Nephron (organoid): ENCODE measurements around the gene ZNF333.

Experiments
- H3K27ac Mint-ChIP-seq, 3 experiments: 2 replicates each; pipeline ENCODE4 v1.8.0; 2020; ENCODE audit warnings: mixed read lengths in 3 of 3, mild to moderate bottlenecking in 2 of 3, moderate library complexity in 1 of 3
- H3K27me3 Mint-ChIP-seq: 2 replicates; pipeline ENCODE4 v1.8.0; 2021; ENCODE audit warnings: low read depth, mild to moderate bottlenecking, moderate library complexity, mixed read lengths
- H3K36me3 Mint-ChIP-seq: 2 replicates; pipeline ENCODE4 v1.8.0; 2020; ENCODE audit warnings: low read depth, mixed read lengths
- H3K4me1 Mint-ChIP-seq: 2 replicates; pipeline ENCODE4 v1.8.0; 2020; ENCODE audit warnings: mixed read lengths
- H3K4me3 Mint-ChIP-seq, 3 experiments: 2 replicates each; pipeline ENCODE4 v1.8.0; 2020; ENCODE audit warnings: mild to moderate bottlenecking in 3 of 3, mixed read lengths in 3 of 3, moderate library complexity in 2 of 3
- H3K9me3 Mint-ChIP-seq: 2 replicates; pipeline ENCODE4 v1.8.0; 2020; ENCODE audit warnings: mixed read lengths
- TF ChIP-seq, protein P1 (sequence below), 3 experiments: fragments of 200-600 bp; sonication (generic); IDR thresholded peaks; one replicate each; pipeline ENCODE4 v1.5.0; 2021; ENCODE audit warnings: antibody characterized with exemption in 3 of 3; ENCODE audit not compliant: unreplicated experiment in 3 of 3

ZNF333 gene

DNA sequence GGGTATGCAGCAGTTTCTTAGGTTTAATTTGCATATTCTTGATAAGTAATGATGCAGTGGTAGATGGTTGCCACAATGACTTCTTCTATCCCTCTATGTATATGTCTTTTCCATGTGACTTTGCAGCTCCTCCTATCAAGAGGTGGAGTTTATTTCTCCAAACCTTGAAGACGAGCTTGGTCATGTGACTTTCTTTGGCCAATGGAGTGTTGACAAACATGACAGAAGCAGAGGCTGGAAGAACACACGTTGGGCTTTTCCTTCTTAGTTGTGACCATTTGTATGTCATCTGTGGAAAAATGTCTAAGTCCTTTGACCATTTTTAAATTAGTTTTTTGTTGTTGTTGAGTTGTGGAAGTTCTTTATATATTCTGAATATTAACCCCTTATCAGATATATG, 32.3 kb downstream of the ZNF333 start:
- peaks cover 80% of the 10 kb centered on the region for H3K9me3 Mint-ChIP-seq
- TF ChIP-seq, protein P1, sequence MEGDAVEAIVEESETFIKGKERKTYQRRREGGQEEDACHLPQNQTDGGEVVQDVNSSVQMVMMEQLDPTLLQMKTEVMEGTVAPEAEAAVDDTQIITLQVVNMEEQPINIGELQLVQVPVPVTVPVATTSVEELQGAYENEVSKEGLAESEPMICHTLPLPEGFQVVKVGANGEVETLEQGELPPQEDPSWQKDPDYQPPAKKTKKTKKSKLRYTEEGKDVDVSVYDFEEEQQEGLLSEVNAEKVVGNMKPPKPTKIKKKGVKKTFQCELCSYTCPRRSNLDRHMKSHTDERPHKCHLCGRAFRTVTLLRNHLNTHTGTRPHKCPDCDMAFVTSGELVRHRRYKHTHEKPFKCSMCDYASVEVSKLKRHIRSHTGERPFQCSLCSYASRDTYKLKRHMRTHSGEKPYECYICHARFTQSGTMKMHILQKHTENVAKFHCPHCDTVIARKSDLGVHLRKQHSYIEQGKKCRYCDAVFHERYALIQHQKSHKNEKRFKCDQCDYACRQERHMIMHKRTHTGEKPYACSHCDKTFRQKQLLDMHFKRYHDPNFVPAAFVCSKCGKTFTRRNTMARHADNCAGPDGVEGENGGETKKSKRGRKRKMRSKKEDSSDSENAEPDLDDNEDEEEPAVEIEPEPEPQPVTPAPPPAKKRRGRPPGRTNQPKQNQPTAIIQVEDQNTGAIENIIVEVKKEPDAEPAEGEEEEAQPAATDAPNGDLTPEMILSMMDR (IDR thresholded peaks at IDR 0.05; ENCODE audit: unreplicated experiment in 3 of 3): no peak
- no peak overlapping the region for H3K27ac Mint-ChIP-seq
- H3K4me3 Mint-ChIP-seq: no peak overlapping the region
- H3K4me1 Mint-ChIP-seq: no peaks in the 10 kb centered on the region
- H3K36me3 Mint-ChIP-seq: peaks cover 81% of the 10 kb centered on the region
- H3K27me3 Mint-ChIP-seq: no peaks in the 10 kb centered on the region

DNA sequence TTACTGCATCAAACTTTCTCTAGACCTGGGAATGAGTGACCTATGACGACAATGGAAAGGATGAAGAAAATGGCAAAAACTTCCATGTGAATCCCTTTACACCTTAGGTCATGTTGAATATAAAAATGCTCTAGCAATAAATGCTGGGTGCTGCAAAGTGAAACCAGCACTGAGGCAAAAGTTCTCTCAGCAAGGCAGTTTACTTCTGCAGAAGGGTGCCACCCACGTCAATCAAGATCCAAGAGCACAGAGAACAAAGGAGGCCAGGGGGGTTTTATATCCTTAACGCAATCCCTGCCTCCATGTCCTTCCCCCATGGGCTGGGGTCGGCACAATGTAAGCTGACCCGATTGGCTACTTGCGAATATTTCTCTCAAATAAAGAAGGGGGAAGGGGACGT, 38.7 kb downstream of the ZNF333 start:
- Mint-ChIP-seq H3K4me3 (no peak overlapping the region), H3K36me3 (peaks cover 17% of the 10 kb centered on the region), H3K27me3 (no peaks in the 10 kb centered on the region), H3K4me1 (no peaks in the 10 kb centered on the region), H3K27ac (no peak overlapping the region), H3K9me3 (peaks cover 42% of the 10 kb centered on the region)
- TF ChIP-seq, protein P1 (IDR thresholded peaks at IDR 0.05; ENCODE audit: unreplicated experiment in 3 of 3): no peak

DNA sequence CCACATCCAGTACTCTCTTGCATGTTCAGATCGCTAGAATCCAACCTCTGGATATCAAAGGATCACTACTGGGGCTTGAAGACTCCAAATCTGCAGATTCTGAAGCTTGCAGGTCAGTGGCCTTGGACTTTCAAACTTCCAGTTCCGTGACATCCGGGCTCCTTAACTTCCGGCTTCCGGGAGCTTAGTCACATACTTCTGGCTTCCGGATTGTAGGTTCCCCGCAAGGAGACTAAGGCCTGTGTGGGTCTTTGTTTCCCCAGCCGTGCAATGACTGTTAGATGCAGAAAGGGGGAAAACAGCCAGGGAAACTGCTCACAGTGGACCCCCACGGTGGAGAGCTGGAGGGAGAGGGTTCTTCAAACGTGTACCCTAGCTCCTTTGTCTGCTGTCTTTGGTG, 41.4 kb downstream of the ZNF333 start:
- Mint-ChIP-seq H3K4me1 (no peaks in the 10 kb centered on the region), H3K27me3 (peaks cover 3% of the 10 kb centered on the region), H3K27ac (no peak overlapping the region), H3K9me3 (peaks cover 25% of the 10 kb centered on the region), H3K4me3 (no peak overlapping the region), H3K36me3 (peaks cover 5% of the 10 kb centered on the region)
- TF ChIP-seq, protein P1 (IDR thresholded peaks at IDR 0.05; ENCODE audit: unreplicated experiment in 3 of 3): no peak

DNA sequence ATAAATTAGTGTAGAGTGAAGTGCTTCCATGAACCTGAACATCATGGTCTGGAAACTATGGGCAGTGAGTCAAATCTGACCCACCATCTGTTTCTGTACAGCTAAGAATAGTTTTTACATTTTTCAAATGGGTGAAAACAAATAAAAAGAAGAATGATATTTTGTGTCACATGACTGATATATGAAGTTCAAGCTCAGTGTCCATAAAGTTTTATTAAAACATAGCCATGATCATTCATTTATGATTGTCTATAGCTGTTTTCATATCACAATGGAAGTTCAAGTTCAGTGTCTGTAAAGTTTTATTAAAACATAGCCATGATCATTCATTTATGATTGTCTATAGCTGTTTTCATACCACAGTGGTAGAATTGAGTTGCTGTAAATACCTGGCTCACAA, 42.7 kb downstream of the ZNF333 start:
- H3K27me3 Mint-ChIP-seq: peaks cover 3% of the 10 kb centered on the region
- H3K4me1 Mint-ChIP-seq: no peaks in the 10 kb centered on the region
- no peak overlapping the region for H3K27ac Mint-ChIP-seq
- no peak overlapping the region for H3K4me3 Mint-ChIP-seq
- no peaks in the 10 kb centered on the region for H3K36me3 Mint-ChIP-seq
- TF ChIP-seq, protein P1 (IDR thresholded peaks at IDR 0.05; ENCODE audit: unreplicated experiment in 3 of 3): no peak
- H3K9me3 Mint-ChIP-seq: peaks cover 16% of the 10 kb centered on the region

DNA sequence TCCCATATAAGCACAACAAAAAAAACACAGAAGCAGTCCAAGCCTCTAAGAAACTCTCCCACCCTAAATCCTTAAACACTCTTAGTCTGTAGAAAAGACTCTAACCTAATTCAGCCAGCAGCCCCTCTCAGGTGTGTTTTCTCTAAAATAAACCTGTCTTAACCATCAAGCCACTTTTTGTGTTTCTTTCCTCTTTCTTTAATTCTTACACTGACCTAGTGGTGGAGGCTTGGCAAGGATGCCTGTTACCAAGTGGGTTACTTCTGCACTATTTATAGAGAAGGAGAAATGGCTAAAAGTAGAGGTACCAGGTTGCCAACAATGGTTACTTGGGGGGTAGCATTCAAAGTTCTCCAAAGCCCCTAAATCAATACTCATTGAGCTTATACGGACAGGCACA, 43.7 kb downstream of the ZNF333 start:
- Mint-ChIP-seq H3K27me3 (peaks cover 3% of the 10 kb centered on the region), H3K36me3 (no peaks in the 10 kb centered on the region), H3K27ac (no peak overlapping the region), H3K9me3 (peaks cover 10% of the 10 kb centered on the region), H3K4me1 (no peaks in the 10 kb centered on the region), H3K4me3 (no peak overlapping the region)
- TF ChIP-seq, protein P1 (IDR thresholded peaks at IDR 0.05; ENCODE audit: unreplicated experiment in 3 of 3): no peak

DNA sequence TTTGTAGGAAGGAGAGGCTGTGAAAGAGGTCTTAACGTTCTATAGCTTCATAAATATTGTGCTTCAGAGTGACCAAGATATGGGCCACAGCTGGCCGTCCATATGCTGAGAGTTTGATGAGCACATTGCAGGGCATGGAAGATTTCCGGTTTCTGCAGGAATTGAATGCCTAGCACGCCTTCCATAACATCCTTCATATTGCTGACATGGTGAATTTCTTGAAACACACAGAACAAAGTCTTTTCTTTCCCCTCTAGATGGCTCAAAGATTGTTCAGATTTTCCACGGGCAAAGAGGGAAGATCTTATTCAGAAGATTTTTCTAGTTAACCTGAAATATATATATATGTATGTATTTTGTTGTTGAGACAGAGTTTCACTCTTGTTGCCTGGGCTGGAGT, 46.1 kb downstream of the ZNF333 start:
- Mint-ChIP-seq H3K9me3 (peaks cover 6% of the 10 kb centered on the region), H3K27me3 (peaks cover 3% of the 10 kb centered on the region), H3K36me3 (peaks cover 3% of the 10 kb centered on the region), H3K27ac (no peak overlapping the region), H3K4me3 (no peak overlapping the region), H3K4me1 (no peaks in the 10 kb centered on the region)
- TF ChIP-seq, protein P1 (IDR thresholded peaks at IDR 0.05; ENCODE audit: unreplicated experiment in 3 of 3): no peak
